HG02642 (cell line): ENCODE data around the gene ACBD4.

Source experiments
- ATAC-seq: cut with Tn5 transposase; IDR thresholded peaks from one replicate; pipeline ENCODE4 v1.9.1; 2021; ENCODE audit warnings: mild to moderate bottlenecking; ENCODE audit not compliant: unreplicated experiment, poor library complexity

The ACBD4 gene

DNA sequence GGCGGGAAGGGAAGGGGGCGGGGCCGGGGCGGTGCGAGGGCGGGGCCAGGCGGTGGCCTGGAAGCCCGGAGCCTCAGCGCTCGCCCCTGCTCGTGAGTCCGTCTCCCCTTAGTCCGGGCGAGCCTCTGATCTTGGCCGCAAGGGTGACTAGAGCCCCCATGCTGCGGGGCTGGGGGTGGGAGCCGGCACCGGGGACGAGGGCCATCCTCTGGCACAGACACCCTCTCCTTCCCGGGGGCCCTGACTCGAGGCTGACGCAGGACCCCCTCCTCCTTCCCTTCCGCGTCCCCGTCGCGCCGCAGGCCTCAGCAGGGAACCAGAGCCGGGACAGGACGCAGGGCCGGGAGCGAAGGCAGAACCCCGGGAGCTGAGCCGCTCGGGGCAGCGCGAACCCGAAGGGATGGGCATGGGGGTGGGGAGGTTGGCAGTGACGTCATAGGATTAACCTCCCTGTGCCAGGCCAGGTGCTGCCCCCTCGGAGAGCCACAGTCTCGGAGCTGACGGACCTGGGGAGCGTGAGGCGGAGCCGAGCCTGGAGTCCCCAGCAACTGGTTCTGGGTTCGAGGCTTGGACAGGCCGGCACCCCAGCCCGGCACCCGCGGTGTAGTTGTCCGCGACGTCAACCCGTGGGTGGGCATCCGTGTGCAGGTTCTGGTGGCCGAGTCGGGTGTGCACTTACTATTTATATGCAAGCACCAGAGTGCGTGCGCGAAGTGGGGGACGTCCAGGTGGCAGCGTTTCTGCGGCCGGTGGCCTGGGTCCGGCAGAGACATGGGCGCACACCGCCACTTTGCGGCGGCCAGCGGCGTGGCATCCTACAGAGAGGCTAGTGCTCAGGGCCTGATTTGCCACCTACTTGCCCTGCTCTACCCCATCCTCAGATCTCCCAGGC, 2.7 kb upstream of the ACBD4 start:
- ATAC-seq: peak; percentile 37

- ATAC-seq: no peak
Measured at GRCh38 chr17:45135978-45136791, 698 bp downstream of the ACBD4 start.

- no peak for ATAC-seq
Measured at GRCh38 chr17:45136846-45137560, 1.5 kb downstream of the ACBD4 start.

- no peak for ATAC-seq
Measured at GRCh38 chr17:45137561-45138305, 2.2 kb downstream of the ACBD4 start.

- no peak for ATAC-seq
Measured at GRCh38 chr17:45138911-45139532, 3.5 kb downstream of the ACBD4 start.

- no peak for ATAC-seq
Measured at GRCh38 chr17:45139533-45139920, 4.0 kb downstream of the ACBD4 start.

DNA sequence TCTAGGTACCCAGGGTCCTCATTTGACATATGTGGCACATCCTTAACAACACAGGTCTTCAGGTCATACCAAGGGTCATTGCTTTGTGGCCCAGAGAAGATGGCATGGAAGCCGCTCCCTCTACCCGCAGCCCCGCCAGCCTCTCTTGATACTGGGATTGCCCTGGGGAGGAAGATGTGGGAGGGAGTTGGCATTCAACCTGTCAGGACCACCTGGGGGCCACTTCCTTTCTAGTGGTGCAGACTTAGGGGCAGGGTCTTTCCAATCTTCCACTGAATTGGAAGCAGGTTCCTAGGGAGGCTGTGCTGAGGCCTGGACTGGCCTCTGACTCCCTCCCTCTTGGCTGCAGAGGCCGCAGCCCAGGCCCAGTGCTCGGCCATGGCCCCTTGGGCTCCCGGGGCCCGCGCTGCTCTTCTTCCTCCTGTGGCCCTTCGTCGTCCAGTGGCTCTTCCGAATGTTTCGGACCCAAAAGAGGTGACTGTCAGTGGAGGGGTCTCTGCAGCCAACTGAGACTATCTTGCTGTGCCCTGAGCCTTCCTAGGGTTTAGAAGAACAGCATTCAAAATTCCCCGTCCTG, 7.7 kb downstream of the ACBD4 start:
- no peak for ATAC-seq

DNA sequence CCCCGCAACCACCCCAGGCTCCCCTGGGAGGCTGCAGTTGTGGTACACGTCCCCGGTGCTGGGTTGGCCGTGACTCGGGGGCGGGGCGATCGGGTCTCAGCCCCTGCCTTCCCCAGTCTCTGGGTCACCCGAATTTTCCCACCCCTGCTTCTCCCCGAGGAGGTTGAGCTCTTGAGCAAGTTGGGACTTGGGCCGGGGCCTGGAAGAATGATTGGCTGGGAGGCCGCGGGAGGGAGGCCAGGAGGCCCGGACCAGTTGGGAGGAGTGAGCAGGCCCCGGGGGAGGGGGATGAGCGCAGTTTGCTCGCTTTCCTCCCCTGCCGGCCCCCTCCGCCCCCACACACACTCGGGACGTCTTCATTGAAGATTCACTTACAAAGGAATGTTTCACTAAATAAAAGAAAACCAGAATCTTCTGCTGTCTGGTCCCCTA, 8.3 kb downstream of the ACBD4 start:
- ATAC-seq: no peak

GRCh38 chr17:45144199-45145034, 8.9 kb downstream of the ACBD4 start:
- no peak for ATAC-seq

DNA sequence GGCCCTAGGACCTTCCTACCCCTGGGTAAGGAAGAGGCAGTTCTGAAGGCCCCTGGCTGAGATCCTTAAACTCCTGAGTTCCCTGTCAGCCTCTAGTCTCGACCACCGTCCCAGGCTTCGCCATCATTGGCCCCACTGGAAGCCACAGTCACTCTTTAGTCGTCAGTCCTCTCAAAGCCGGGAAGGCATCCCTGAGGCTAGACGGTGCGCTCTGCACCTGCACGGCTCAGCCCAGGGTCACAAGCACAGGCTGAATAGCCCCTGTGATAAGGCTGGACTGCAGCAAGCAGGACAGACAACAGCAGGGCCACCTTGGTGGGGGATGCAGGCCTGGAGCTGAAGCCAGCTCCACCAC, 9.5 kb downstream of the ACBD4 start:
- ATAC-seq: no peak

DNA sequence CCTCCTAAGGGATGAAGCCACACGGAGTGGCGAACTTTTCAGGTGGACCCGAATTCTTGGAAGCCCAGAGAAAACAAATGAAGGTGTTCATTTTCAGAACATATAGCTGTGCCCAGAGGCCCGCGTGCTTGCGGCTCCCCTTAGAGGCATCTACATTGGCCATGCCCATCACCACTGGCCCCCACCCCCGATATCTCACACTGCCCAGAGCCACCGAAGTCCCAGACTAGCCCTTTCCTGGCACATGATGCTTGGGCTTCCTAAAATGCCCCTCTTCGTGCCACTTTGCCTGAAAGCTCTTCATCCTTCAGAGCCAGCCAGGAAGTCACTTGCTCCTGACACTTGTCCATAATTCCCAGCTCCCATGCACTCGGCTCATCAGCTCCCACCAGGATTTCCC, 10.7 kb downstream of the ACBD4 start:
- no peak for ATAC-seq

GRCh38 chr17:45146592-45146889, 11.1 kb downstream of the ACBD4 start:
- no peak for ATAC-seq

DNA sequence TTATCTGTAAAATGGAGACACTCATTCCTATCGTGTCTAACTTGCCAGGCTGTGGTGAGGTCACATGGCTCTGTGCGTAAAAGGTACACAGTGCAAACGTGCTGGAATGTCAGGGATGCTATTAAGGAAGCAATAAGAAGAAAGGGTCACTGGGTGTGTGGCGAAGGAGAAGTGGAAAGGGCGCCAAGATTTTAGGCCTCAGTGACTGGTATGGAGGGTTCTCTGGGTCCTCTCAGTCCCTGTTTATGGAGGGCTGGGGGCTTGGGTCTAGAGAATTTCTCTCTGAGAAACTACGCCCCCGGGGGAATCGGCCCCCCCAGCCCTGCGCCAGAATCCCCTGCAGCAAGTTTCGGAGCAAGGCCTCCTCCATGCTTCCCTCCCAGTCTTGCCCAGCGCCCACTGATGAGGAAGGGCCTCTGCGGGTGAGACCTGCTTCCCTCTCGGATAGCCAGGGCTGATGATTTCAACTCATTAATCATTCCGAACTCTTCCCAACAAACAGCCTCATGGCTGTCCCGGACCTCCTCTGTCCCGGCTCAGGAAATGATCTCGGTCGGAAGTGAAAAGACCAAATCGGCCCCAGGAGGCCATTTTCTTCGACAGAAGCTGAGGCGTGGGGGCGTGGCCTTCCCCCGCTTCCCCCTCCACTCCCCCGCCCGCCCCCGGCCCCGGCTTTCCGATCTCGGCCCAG, 11.5 kb downstream of the ACBD4 start:
- peak; percentile 4 for ATAC-seq

DNA sequence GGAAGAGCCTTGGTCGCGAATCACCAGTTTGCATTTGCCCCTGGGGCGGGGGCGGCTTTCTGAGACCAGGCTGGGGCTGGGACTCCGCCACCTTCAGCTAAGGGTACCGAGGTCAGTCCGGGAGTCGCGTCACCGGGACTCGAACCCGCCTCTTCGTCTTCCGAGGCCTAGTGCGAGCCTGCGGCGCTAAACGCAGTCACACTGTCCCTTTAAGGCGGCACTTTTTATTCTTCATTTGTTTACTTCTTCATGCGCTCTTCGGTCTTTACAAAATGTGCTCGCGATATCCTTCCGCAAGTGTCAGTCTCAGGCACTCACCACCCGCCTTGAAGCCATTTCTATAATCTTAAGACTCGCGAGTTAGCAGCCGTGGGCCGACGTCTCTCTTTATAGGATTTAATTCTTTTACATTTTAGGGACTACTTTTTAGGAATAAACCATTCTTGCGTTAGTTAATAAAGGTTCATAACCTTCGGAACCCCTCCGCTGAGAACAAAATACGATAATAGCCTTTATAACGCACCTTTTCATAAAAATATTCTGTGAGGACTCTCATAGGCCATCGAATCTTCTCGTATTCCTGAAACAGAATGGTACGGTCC, 12.2 kb downstream of the ACBD4 start:
- peak; percentile 16 for ATAC-seq

DNA sequence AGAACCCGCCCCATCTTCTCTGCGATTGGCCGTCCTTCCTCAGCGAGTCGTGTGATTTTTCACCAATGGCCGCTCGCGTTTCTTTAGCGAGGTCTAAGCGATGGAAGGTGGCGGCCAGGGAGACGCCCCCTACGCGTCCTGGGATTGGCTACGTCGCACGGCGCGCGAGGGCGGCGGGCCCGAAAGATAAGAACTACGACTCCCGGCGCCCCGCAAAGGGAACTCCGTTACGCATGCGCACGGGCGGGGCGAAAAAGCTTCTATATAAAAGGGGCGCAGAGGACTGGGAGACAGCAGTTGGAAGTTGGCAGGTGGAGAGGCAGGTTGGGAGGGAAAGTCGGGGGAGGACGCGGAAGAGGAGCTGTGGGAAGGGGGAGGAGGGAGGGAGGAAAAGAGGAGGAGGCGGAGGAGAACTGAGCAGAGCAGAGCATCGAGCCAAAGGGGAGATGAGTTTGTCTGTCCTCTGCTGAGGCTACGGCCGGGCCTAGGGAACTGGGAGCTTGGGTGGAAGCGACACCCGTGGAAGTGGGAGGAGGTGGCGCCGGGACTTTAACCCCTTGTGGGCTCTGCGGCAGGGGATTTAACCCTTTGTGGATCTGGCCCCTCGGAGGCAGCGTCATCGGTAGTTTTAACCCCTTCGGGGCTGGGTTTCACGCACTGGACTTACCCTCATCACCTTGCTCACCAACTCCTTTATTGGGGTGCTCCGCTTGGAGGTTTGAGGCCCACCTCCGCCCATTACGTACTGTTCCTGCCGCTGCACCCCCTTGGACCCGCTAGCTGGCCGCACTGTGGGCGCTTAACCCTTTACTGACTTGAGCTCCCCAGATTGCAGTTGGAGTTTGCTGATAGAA, 12.9 kb downstream of the ACBD4 start, which contains the start of gene HEXIM1:
Gene HEXIM1, plus strand, starts transcription at position 293 of the 854 bp plus-strand sequence. CDS start 716 bp downstream, outside the sequence.
- ATAC-seq: peak; percentile 76

- peak; percentile 27 for ATAC-seq
Measured at GRCh38 chr17:45149037-45149668, 13.7 kb downstream of the ACBD4 start.
